ENCODE measurements around the gene ZMYM5. TPM values are rescaled to one million over a fixed set of nuclear protein-coding genes. Genes with fewer than 3 reads are reported as not detected.
"Not testable (repeated sequence)": the region's sequence is repeated elsewhere in the genome, so short reads cannot be mapped to it uniquely, and the experiment has no call there.

Gene ZMYM5
- total RNA-seq, 2 donors from 2014 or later, result 6.4 to 13.8 TPM

- intact Hi-C loops (cut with DNase I), result loop anchor here (10.0 kb wide), 1 partner anchor 83 kb away; the partner anchor contains the start of gene ZMYM5
Measured at GRCh38 chr13:19782049-19782726, 81.3 kb downstream of the ZMYM5 start.

GRCh38 chr13:19781526-19781925, 81.9 kb downstream of the ZMYM5 start:
- TF ChIP-seq CTCF (IDR thresholded peaks at IDR 0.05), result no peak
- H3K9me3 ChIP-seq, result no peaks in the 10 kb centered on the region
- no peaks in the 10 kb centered on the region for H3K27me3 ChIP-seq
- H3K4me3 ChIP-seq, result peak overlapping the region; percentile 97
- intact Hi-C loops (cut with DNase I), result loop anchor here (10.0 kb wide), 1 partner anchor 83 kb away; the partner anchor contains the start of gene ZMYM5
- DNase-seq, result no peak
- no peaks in the 10 kb centered on the region for H3K4me1 ChIP-seq
- H3K27ac ChIP-seq, result no peak overlapping the region
- H3K9ac ChIP-seq (ENCODE audit: low read depth in 2 of 2, low read length in 2 of 2), result peak overlapping the region; percentile 71 to 95
- H3K36me3 ChIP-seq, result no peaks in the 10 kb centered on the region

More at GRCh38 chr13:19782049-19782726, 81.3 kb downstream of the ZMYM5 start:
- peak overlapping the region; percentile 71 to 95 for H3K9ac ChIP-seq (ENCODE audit: low read depth in 2 of 2, low read length in 2 of 2)
- H3K9me3 ChIP-seq, result no peaks in the 10 kb centered on the region
- TF ChIP-seq CTCF (IDR thresholded peaks at IDR 0.05), result no peak
- H3K27ac ChIP-seq, result peak overlapping the region; percentile 97
- peak overlapping the region; percentile 97 for H3K4me3 ChIP-seq
- no peaks in the 10 kb centered on the region for H3K4me1 ChIP-seq
- no peaks in the 10 kb centered on the region for H3K36me3 ChIP-seq
- DNase-seq, result peak; percentile 46
- no peaks in the 10 kb centered on the region for H3K27me3 ChIP-seq

- peak overlapping the region; percentile 97 for H3K4me3 ChIP-seq
- H3K9me3 ChIP-seq; H3K4me1 ChIP-seq; H3K27ac ChIP-seq; DNase-seq; H3K9ac ChIP-seq (ENCODE audit: low read depth in 2 of 2, low read length in 2 of 2); H3K27me3 ChIP-seq; H3K36me3 ChIP-seq: not testable (repeated sequence)
- intact Hi-C loops (cut with DNase I), result loop anchor here (10.0 kb wide), 1 partner anchor 84 kb away; the partner anchor contains the start of gene ZMYM5
Measured at GRCh38 chr13:19780753-19781418, 82.6 kb downstream of the ZMYM5 start.

Other genes starting within 250 kb of the ZMYM5 start
- 10 to 100 TPM; 23.8 to 34.1 TPM for gene MPHOSPH8, start 230.0 kb downstream of the ZMYM5 start, total RNA-seq
- 10 to 100 TPM; 36.5 to 46.3 TPM for gene PSPC1, start 80.7 kb downstream of the ZMYM5 start, total RNA-seq
- 10 to 100 TPM; 47.6 to 70.1 TPM for gene ZMYM2, start 95.1 kb upstream of the ZMYM5 start, total RNA-seq